ENCODE measurements around the gene DGKQ.

The DGKQ gene

GRCh38 chr4:912548-913279 is 60.7 kb downstream of the DGKQ start:
- Histone ChIP-seq H3K4me3 (no peak overlapping the region), H3K9me3 (no peaks in the 10 kb centered on the region), H3K27me3 (no peaks in the 10 kb centered on the region), H3K4me1 (peaks cover 0 to 12% (median 3%) of the 10 kb centered on the region in 4 donors), H3K27ac (no peak overlapping the region), H3K36me3 (peaks cover 20 to 54% (median 23%) of the 10 kb centered on the region in 3 donors)
- TF ChIP-seq CTCF (IDR thresholded peaks at IDR 0.05) = no peak
- DNase-seq = peak in 1 of 2 donors; percentile 38
- intact Hi-C loops (cut with DNase I; ENCODE audit: low total_unique reads) = no loop called here

- Histone ChIP-seq H3K4me3 (no peak overlapping the region), H3K27me3 (no peaks in the 10 kb centered on the region), H3K27ac (no peak overlapping the region), H3K36me3 (peaks cover 20 to 61% (median 30%) of the 10 kb centered on the region in 3 donors), H3K9me3 (no peaks in the 10 kb centered on the region), H3K4me1 (peaks cover 0 to 12% (median 3%) of the 10 kb centered on the region in 4 donors)
- TF ChIP-seq CTCF (IDR thresholded peaks at IDR 0.05) = no peak
- no peak for DNase-seq
- intact Hi-C loops (cut with DNase I; ENCODE audit: low total_unique reads) = no loop called here
Measured at GRCh38 chr4:911871-912490, 61.4 kb downstream of the DGKQ start.

- DNase-seq = no peak
- intact Hi-C loops (cut with DNase I; ENCODE audit: low total_unique reads) = no loop called here
- Histone ChIP-seq H3K9me3 (no peaks in the 10 kb centered on the region), H3K27me3 (no peaks in the 10 kb centered on the region), H3K4me1 (peaks cover 0 to 12% (median 3%) of the 10 kb centered on the region in 4 donors), H3K36me3 (peaks cover 20 to 68% (median 30%) of the 10 kb centered on the region in 3 donors), H3K27ac (no peak overlapping the region), H3K4me3 (no peak overlapping the region)
- no peak for TF ChIP-seq CTCF (IDR thresholded peaks at IDR 0.05)
Measured at GRCh38 chr4:911221-911751, 62.1 kb downstream of the DGKQ start.

GRCh38 chr4:910366-911091 is 62.8 kb downstream of the DGKQ start:
- DNase-seq = no peak
- H3K4me3 ChIP-seq = no peak overlapping the region

More at GRCh38 chr4:910366-911091, 62.8 kb downstream of the DGKQ start:
- no peak overlapping the region for H3K27ac ChIP-seq
- no peak for TF ChIP-seq CTCF (IDR thresholded peaks at IDR 0.05)
- peaks cover 0 to 7% (median 3%) of the 10 kb centered on the region in 4 donors for H3K4me1 ChIP-seq
- no peaks in the 10 kb centered on the region for H3K9me3 ChIP-seq
- intact Hi-C loops (cut with DNase I; ENCODE audit: low total_unique reads) = no loop called here
- peaks cover 20 to 76% (median 30%) of the 10 kb centered on the region in 3 donors for H3K36me3 ChIP-seq
- H3K27me3 ChIP-seq = no peaks in the 10 kb centered on the region

Measured in tibial artery (tissue), 4 donors.